ENCODE results near the gene POC1A. TPM values are rescaled to one million over a fixed set of nuclear protein-coding genes. Genes with fewer than 3 reads are reported as not detected.

The POC1A gene
- total RNA-seq, 1 experiment from 2014 or later: 9.8 TPM

GRCh38 chr3:52077925-52078324, 76.3 kb downstream of the POC1A start:
- H3K4me3 Mint-ChIP-seq (ENCODE audit: unreplicated experiment): no peak overlapping the region
- intact Hi-C loops (cut with micrococcal nuclease): no loop called here
- BruUV-seq (replicated peaks): no TSS peak
- H3K4me1 Mint-ChIP-seq (ENCODE audit: insufficient read depth, unreplicated experiment): no peaks in the 10 kb centered on the region
- H3K36me3 Mint-ChIP-seq (ENCODE audit: insufficient read depth, unreplicated experiment): no peaks in the 10 kb centered on the region
- TF ChIP-seq CTCF (IDR thresholded peaks at IDR 0.05; ENCODE audit: unreplicated experiment): no peak
- DNase-seq (ENCODE audit: unreplicated experiment): no peak
- no peaks in the 10 kb centered on the region for H3K27me3 Mint-ChIP-seq (ENCODE audit: insufficient read depth, unreplicated experiment)
- no peaks in the 10 kb centered on the region for H3K9me3 Mint-ChIP-seq (ENCODE audit: unreplicated experiment)
- POLR2A ChIA-PET: no interaction called here
- H3K27ac Mint-ChIP-seq (ENCODE audit: low read depth, unreplicated experiment): no peak overlapping the region
- CTCF ChIA-PET: no interaction called here

- H3K4me3 Mint-ChIP-seq (ENCODE audit: unreplicated experiment): no peak overlapping the region
- no peak overlapping the region for H3K27ac Mint-ChIP-seq (ENCODE audit: low read depth, unreplicated experiment)
- ChIA-PET POLR2A (no interaction called here), CTCF (interaction anchor here (0.6 to 1.1 kb wide), 2 partner anchors 58 to 73 kb away, joined by 3 read pairs; no protein-coding TSS in a partner anchor)
- no peaks in the 10 kb centered on the region for H3K9me3 Mint-ChIP-seq (ENCODE audit: unreplicated experiment)
- intact Hi-C loops (cut with micrococcal nuclease): no loop called here
- H3K4me1 Mint-ChIP-seq (ENCODE audit: insufficient read depth, unreplicated experiment): no peaks in the 10 kb centered on the region
- no peaks in the 10 kb centered on the region for H3K27me3 Mint-ChIP-seq (ENCODE audit: insufficient read depth, unreplicated experiment)
- no peaks in the 10 kb centered on the region for H3K36me3 Mint-ChIP-seq (ENCODE audit: insufficient read depth, unreplicated experiment)
- no peak for TF ChIP-seq CTCF (IDR thresholded peaks at IDR 0.05; ENCODE audit: unreplicated experiment)
- no TSS peak for BruUV-seq (replicated peaks)
- no peak for DNase-seq (ENCODE audit: unreplicated experiment)
Measured at GRCh38 chr3:52076896-52077780, 77.1 kb downstream of the POC1A start.

- Mint-ChIP-seq H3K4me3 (ENCODE audit: unreplicated experiment) (no peak overlapping the region), H3K27me3 (ENCODE audit: insufficient read depth, unreplicated experiment) (no peaks in the 10 kb centered on the region), H3K27ac (ENCODE audit: low read depth, unreplicated experiment) (no peak overlapping the region), H3K9me3 (ENCODE audit: unreplicated experiment) (no peaks in the 10 kb centered on the region), H3K4me1 (ENCODE audit: insufficient read depth, unreplicated experiment) (no peaks in the 10 kb centered on the region), H3K36me3 (ENCODE audit: insufficient read depth, unreplicated experiment) (no peaks in the 10 kb centered on the region)
- ChIA-PET CTCF (interaction anchor here (0.5 kb wide), 1 partner anchor 54 kb away, joined by 3 read pairs; no protein-coding TSS in a partner anchor), POLR2A (interaction anchor here (0.7 kb wide), 1 partner anchor 164 kb away, joined by 3 read pairs; no protein-coding TSS in a partner anchor)
- no peak for TF ChIP-seq CTCF (IDR thresholded peaks at IDR 0.05; ENCODE audit: unreplicated experiment)
- intact Hi-C loops (cut with micrococcal nuclease): no loop called here
- BruUV-seq (replicated peaks): no TSS peak
- DNase-seq (ENCODE audit: unreplicated experiment): no peak
Measured at GRCh38 chr3:52073490-52073889, 80.7 kb downstream of the POC1A start.

- POLR2A ChIA-PET: no interaction called here
Measured at GRCh38 chr3:52072471-52072870, 81.8 kb downstream of the POC1A start.

More at GRCh38 chr3:52072471-52072870, 81.8 kb downstream of the POC1A start:
- intact Hi-C loops (cut with micrococcal nuclease): no loop called here
- H3K27ac Mint-ChIP-seq (ENCODE audit: low read depth, unreplicated experiment): no peak overlapping the region
- peaks cover 2% of the 10 kb centered on the region for H3K4me1 Mint-ChIP-seq (ENCODE audit: insufficient read depth, unreplicated experiment)
- H3K36me3 Mint-ChIP-seq (ENCODE audit: insufficient read depth, unreplicated experiment): no peaks in the 10 kb centered on the region
- no peaks in the 10 kb centered on the region for H3K9me3 Mint-ChIP-seq (ENCODE audit: unreplicated experiment)
- no TSS peak for BruUV-seq (replicated peaks)
- no peak overlapping the region for H3K4me3 Mint-ChIP-seq (ENCODE audit: unreplicated experiment)
- no peak for DNase-seq (ENCODE audit: unreplicated experiment)
- no peaks in the 10 kb centered on the region for H3K27me3 Mint-ChIP-seq (ENCODE audit: insufficient read depth, unreplicated experiment)
- CTCF ChIA-PET: interaction anchor here (0.5 to 1.0 kb wide), 3 partner anchors 37 to 571 kb away, joined by 3 read pairs; no protein-coding TSS in a partner anchor
- no peak for TF ChIP-seq CTCF (IDR thresholded peaks at IDR 0.05; ENCODE audit: unreplicated experiment)

Measured in MCF 10A (cell line).